Measurements from ENCODE around the gene THSD4. TPM values are rescaled to one million over a fixed set of nuclear protein-coding genes. Genes with fewer than 3 reads are reported as not detected.
A peak's percentile ranks its signal among the peaks of the same experiment; 100 is the strongest.

Gene THSD4
- total RNA-seq, 6 donors from 2014 or later, result 16.8 to 39.7 (median 21.7) TPM

DNA sequence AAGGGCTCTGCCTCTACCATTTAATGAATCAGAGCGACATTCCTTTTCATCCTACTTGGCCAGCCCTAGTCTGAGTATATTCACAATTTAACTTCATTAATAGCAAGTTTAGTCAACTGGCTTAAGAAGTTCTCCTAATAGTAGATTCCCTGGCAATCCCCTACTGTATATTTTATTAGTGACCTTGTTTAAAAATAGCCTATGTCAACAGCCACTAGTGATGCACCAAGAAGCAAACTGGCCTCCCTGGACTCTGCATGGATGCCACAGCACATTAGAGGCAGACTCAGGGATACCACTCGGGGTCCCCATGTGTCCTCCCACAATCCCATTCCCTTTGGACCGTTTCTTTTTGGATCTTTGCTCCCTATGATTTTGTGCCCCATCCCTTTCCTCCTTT is 83.6 kb downstream of the THSD4 start:
- H3K4me1 ChIP-seq, result peaks cover 0 to 12% (median 2%) of the 10 kb centered on the region in 4 donors
- no peak for ATAC-seq (ENCODE audit: low FRiP score in 2 of 2)
- WGBS, 2 donors, result 81% methylated on average over 3 of the region's 3 CpGs
- no peak overlapping the region for H3K4me3 ChIP-seq
- H3K36me3 ChIP-seq, result no peaks in the 10 kb centered on the region
- TF ChIP-seq POLR2AphosphoS5 (IDR thresholded peaks at IDR 0.05) (no peak), POLR2A (IDR thresholded peaks at IDR 0.05) (no peak), EP300 (IDR thresholded peaks at IDR 0.05) (no peak)
- TF ChIP-seq, protein P1, sequence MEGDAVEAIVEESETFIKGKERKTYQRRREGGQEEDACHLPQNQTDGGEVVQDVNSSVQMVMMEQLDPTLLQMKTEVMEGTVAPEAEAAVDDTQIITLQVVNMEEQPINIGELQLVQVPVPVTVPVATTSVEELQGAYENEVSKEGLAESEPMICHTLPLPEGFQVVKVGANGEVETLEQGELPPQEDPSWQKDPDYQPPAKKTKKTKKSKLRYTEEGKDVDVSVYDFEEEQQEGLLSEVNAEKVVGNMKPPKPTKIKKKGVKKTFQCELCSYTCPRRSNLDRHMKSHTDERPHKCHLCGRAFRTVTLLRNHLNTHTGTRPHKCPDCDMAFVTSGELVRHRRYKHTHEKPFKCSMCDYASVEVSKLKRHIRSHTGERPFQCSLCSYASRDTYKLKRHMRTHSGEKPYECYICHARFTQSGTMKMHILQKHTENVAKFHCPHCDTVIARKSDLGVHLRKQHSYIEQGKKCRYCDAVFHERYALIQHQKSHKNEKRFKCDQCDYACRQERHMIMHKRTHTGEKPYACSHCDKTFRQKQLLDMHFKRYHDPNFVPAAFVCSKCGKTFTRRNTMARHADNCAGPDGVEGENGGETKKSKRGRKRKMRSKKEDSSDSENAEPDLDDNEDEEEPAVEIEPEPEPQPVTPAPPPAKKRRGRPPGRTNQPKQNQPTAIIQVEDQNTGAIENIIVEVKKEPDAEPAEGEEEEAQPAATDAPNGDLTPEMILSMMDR (IDR thresholded peaks at IDR 0.05), result no peak
- no peak overlapping the region for H3K27ac ChIP-seq
- no peak for DNase-seq
- no peaks in the 10 kb centered on the region for H3K9me3 ChIP-seq
- no peaks in the 10 kb centered on the region for H3K27me3 ChIP-seq

DNA sequence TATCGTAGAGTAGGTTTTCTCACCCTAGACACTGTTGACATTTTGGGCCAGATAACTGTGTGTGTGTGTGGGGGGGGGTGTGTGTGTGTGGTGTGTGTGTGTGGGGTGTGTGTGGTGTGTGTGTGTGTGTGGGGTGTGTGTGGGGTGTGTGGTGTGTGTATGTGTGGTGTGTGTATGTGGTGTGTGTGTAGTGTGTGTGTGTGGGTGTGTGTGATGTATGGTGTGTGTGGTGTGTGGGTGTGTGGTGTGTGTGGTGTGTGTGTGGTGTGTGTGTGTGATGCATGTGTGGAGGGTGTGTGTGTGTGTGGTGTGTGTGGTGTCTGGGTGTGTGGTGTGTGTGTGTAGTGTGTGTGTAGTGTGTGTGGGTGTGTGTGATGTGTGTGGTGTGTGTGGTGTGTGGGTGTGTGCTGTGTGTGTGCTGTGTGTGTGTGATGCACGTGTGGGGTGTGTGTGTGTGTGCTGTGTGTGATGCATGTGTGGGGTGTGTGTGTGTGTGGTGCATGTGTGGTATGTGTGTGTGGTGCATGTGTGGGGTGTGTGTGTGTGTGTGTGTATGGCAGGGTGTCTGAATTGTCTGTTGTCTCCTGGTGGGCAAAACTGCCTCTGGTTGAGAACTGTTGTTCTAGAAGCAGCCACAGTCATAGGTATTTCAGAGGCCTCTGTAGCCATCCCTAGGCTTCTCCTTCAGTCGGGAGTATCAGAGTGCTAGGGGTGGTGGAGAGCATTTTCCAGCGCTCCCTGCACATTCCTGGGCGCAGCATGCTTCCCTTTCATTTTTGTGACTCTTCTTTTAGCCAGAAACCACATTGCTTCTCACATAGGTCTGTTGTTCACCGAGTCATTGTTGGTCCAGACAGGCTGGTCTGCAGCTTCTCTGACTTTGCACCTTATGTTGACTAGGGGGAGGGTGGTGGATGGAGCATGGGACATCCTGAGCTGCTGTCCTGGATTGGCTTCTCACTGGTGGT is 84.4 kb downstream of the THSD4 start:
- 83 to 87% methylated on average over 3 to 6 of the region's 6 CpGs for WGBS, 2 donors

DNA sequence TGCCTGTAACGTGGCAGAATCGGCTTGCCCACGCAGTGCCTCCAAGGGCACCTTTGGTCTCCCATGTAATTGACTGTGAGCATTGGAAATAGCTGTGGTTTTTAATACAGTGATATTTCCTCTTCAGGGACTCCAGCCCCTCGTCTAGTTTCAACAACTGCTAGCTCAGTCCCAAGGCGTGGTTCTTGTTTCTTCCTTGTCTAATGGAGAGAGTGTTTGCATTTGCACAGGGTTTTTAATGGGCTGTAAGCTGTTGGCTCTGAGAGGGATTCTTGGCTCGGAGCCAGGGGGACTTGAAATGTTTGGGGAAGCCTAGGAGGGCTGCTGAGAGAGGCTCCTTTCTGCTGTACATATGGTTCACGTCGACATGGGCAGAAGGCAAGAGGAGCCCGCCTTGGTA is 86.2 kb downstream of the THSD4 start:
- peak in 1 of 4 donors; percentile 21 for TF ChIP-seq POLR2A (IDR thresholded peaks at IDR 0.05)
- TF ChIP-seq, protein P1 (IDR thresholded peaks at IDR 0.05), result no peak

More for the DNA sequence above, 84.4 kb downstream of the THSD4 start:
- DNase-seq (no peak), ATAC-seq (ENCODE audit: low FRiP score in 2 of 2) (peak; percentile 43 to 64)
- Histone ChIP-seq H3K27me3 (no peaks in the 10 kb centered on the region), H3K4me3 (no peak overlapping the region), H3K4me1 (peaks cover 0 to 18% (median 6%) of the 10 kb centered on the region in 4 donors), H3K9me3 (no peaks in the 10 kb centered on the region), H3K27ac (no peak overlapping the region), H3K36me3 (no peaks in the 10 kb centered on the region)
- TF ChIP-seq, protein P1 (IDR thresholded peaks at IDR 0.05), result no peak
- TF ChIP-seq POLR2A (IDR thresholded peaks at IDR 0.05) (no peak), POLR2AphosphoS5 (IDR thresholded peaks at IDR 0.05) (no peak), EP300 (IDR thresholded peaks at IDR 0.05) (no peak)

DNA sequence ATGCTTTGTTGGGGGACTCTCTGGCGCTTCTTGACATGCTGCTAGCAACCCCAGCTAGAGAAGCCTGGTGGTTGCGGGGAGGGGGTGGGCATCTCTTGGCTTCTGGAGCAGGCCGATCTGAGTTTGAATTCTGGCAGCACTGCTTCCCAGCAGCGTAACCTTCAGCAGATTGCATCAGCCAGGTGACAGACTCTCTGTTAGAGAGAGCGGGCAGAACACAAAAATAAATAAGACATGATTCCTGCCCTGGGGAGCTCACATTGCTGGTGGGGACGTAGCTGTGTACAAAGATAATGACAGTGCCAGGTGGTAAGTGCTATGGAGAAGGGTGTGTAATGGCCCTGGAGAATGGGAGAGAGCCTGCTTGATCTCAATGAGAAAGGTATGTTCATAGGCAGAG is 87.4 kb downstream of the THSD4 start:
- no peak for ATAC-seq (ENCODE audit: low FRiP score in 2 of 2)
- H3K27ac ChIP-seq, result no peak overlapping the region
- H3K4me3 ChIP-seq, result no peak overlapping the region
- no peak for DNase-seq
- H3K4me1 ChIP-seq, result peaks cover 0 to 19% (median 6%) of the 10 kb centered on the region in 4 donors
- H3K9me3 ChIP-seq, result no peaks in the 10 kb centered on the region
- no peaks in the 10 kb centered on the region for H3K27me3 ChIP-seq
- 78 to 89% methylated on average over 6 of the region's 6 CpGs for WGBS, 2 donors
- TF ChIP-seq POLR2A (IDR thresholded peaks at IDR 0.05) (no peak), EP300 (IDR thresholded peaks at IDR 0.05) (no peak), POLR2AphosphoS5 (IDR thresholded peaks at IDR 0.05) (no peak)
- TF ChIP-seq, protein P1 (IDR thresholded peaks at IDR 0.05), result no peak
- H3K36me3 ChIP-seq, result no peaks in the 10 kb centered on the region

More for the DNA sequence above, 86.2 kb downstream of the THSD4 start:
- 49 to 61% methylated on average over 9 of the region's 9 CpGs for WGBS, 2 donors
- peak overlapping the region in 1 of 4 donors; percentile 37 for H3K27ac ChIP-seq
- H3K36me3 ChIP-seq, result no peaks in the 10 kb centered on the region
- no peak overlapping the region for H3K4me3 ChIP-seq
- no peaks in the 10 kb centered on the region for H3K9me3 ChIP-seq
- peaks cover 0 to 19% (median 6%) of the 10 kb centered on the region in 4 donors for H3K4me1 ChIP-seq
- DNase-seq, result peak in 1 of 2 donors; percentile 71
- peak in 1 of 2 donors; percentile 68 for ATAC-seq (ENCODE audit: low FRiP score in 2 of 2)
- no peaks in the 10 kb centered on the region for H3K27me3 ChIP-seq

All from upper lobe of left lung (tissue), 6 donors.